Cardiac muscle cell (in vitro differentiated cells and primary cell): ENCODE measurements around the gene TMEM221. TPM values are rescaled to one million over a fixed set of nuclear protein-coding genes. Genes with fewer than 3 reads are reported as not detected.
"Not testable (repeated sequence)": the region's sequence is repeated elsewhere in the genome, so short reads cannot be mapped to it uniquely, and the experiment has no call there.

Source experiments
- DNase-seq, 2 donors: peaks; one replicate each; pipeline versions ENCODE4 v3.0.0 to v3.0.0-alpha.2; 2010 to 2017; ENCODE audit warnings: low read depth in 1 of 2, low spot score in 1 of 2
- H3K27ac ChIP-seq: fragments of 200-600 bp; sonication (generic); 2 replicates; pipeline ENCODE4 v1.5.1; 2016
- H3K27me3 ChIP-seq: fragments of 200-600 bp; sonication (generic); 2 replicates; pipeline ENCODE4 v1.6.0; 2016; ENCODE audit warnings: control low read depth
- H3K36me3 ChIP-seq: fragments of 200-600 bp; sonication (generic); 2 replicates; pipeline ENCODE4 v1.5.1; 2016; ENCODE audit warnings: control low read depth
- H3K4me1 ChIP-seq: fragments of 200-600 bp; sonication (generic); 2 replicates; pipeline ENCODE4 v1.8.1; 2017; ENCODE audit warnings: low read depth, mild to moderate bottlenecking, mixed run types
- H3K4me3 ChIP-seq: fragments of 200-600 bp; sonication (generic); 2 replicates; pipeline ENCODE4 v1.5.1; 2016; ENCODE audit warnings: mild to moderate bottlenecking
- H3K9me3 ChIP-seq: fragments of 200-600 bp; sonication (generic); 2 replicates; pipeline ENCODE4 v1.5.1; 2017; ENCODE audit warnings: low read depth, mild to moderate bottlenecking, control low read depth
- CTCF ChIP-seq: IDR thresholded peaks from 2 replicates; pipeline ENCODE4 v1.5.1; 2012; ENCODE audit warnings: low read depth, mild to moderate bottlenecking, low read length
- polyA plus RNA-seq: library from polyadenylated mRNA; unstranded; fragments of >200 nt; fragmentation: Nextera tagmentation; extraction: Ambion mirVana; gene quantifications from 2 replicates; pipeline ENCODE4 v1.2.1, GENCODE V29; 2016
- total RNA-seq: library from RNA; depleted of rRNA; stranded (reverse); fragments of >200 nt; gene quantifications from 2 replicates; pipeline ENCODE4 v1.2.3, GENCODE V29; 2016

Gene TMEM221
- total and polyA plus RNA-seq, 2 experiments from 2014 or later: 3.2 to 5.7 TPM

- TF ChIP-seq CTCF: no peak
- Histone ChIP-seq H3K27me3 (no peaks in the 10 kb centered on the region), H3K36me3 (no peaks in the 10 kb centered on the region), H3K4me1 (peaks cover 3% of the 10 kb centered on the region), H3K9me3 (no peaks in the 10 kb centered on the region), H3K27ac (no peak overlapping the region), H3K4me3 (no peak overlapping the region)
- DNase-seq: peak in 1 of 2 donors; percentile 76
Observed at GRCh38 chr19:17479325-17479791, 30.9 kb upstream of the TMEM221 start.

- Histone ChIP-seq H3K4me1 (peaks cover 9% of the 10 kb centered on the region), H3K36me3 (no peaks in the 10 kb centered on the region), H3K27ac (peak overlapping the region; percentile 57), H3K9me3 (no peaks in the 10 kb centered on the region), H3K4me3 (no peak overlapping the region), H3K27me3 (no peaks in the 10 kb centered on the region)
- no peak for TF ChIP-seq CTCF
- DNase-seq: peak; percentile 59 to 72
Observed at GRCh38 chr19:17475541-17476115, 27.2 kb upstream of the TMEM221 start.

- H3K9me3 ChIP-seq, H3K4me1 ChIP-seq, DNase-seq, H3K27me3 ChIP-seq, H3K36me3 ChIP-seq, H3K4me3 ChIP-seq: not testable (repeated sequence)
- H3K27ac ChIP-seq: peak overlapping the region; percentile 57
Observed at GRCh38 chr19:17475011-17475540, 26.6 kb upstream of the TMEM221 start.

GRCh38 chr19:17473041-17473440, 24.6 kb upstream of the TMEM221 start:
- Histone ChIP-seq H3K27ac (no peak overlapping the region), H3K36me3 (no peaks in the 10 kb centered on the region), H3K9me3 (no peaks in the 10 kb centered on the region), H3K27me3 (no peaks in the 10 kb centered on the region), H3K4me1 (peaks cover 14% of the 10 kb centered on the region), H3K4me3 (no peak overlapping the region)
- peak in 1 of 2 donors; percentile 82 for DNase-seq
- TF ChIP-seq CTCF: no peak

GRCh38 chr19:17471410-17472125, 23.1 kb upstream of the TMEM221 start:
- Histone ChIP-seq H3K4me3 (peak overlapping the region; percentile 74), H3K27ac (no peak overlapping the region), H3K4me1 (peaks cover 14% of the 10 kb centered on the region), H3K9me3 (no peaks in the 10 kb centered on the region), H3K36me3 (no peaks in the 10 kb centered on the region), H3K27me3 (no peaks in the 10 kb centered on the region)
- DNase-seq: no peak
- TF ChIP-seq CTCF: no peak
